22Rv1 (cell line): ENCODE results near the gene AMOTL2.
A peak's percentile ranks its signal among the peaks of the same experiment; 100 is the strongest.

ENCODE experiments used
- H3K27ac ChIP-seq: fragments of 450-650 bp; 2 replicates; pipeline ENCODE4 v1.5.1; 2017
- CTCF ChIP-seq: fragments of 450-650 bp; IDR thresholded peaks from 2 replicates; pipeline ENCODE4 v1.5.1; 2017; ENCODE audit warnings: mild to moderate bottlenecking
- ZFX ChIP-seq: fragments of 450-650 bp; IDR thresholded peaks from 2 replicates; pipeline ENCODE4 v1.6.1; 2017; ENCODE audit warnings: antibody characterized with exemption, borderline replicate concordance

AMOTL2 gene

GRCh38 chr3:134369861-134370596, 4.2 kb downstream of the AMOTL2 start:
- no peak overlapping the region for H3K27ac ChIP-seq
- no peak for TF ChIP-seq CTCF
- TF ChIP-seq ZFX: no peak

- H3K27ac ChIP-seq: no peak overlapping the region
- TF ChIP-seq CTCF (no peak), ZFX (no peak)
Measured at GRCh38 chr3:134369231-134369741, 5.0 kb downstream of the AMOTL2 start.

GRCh38 chr3:134368751-134369105, 5.5 kb downstream of the AMOTL2 start:
- TF ChIP-seq ZFX (no peak), CTCF (no peak)
- no peak overlapping the region for H3K27ac ChIP-seq

- no peak for TF ChIP-seq ZFX
- TF ChIP-seq CTCF: no peak
- no peak overlapping the region for H3K27ac ChIP-seq
Measured at GRCh38 chr3:134367869-134368750, 6.1 kb downstream of the AMOTL2 start.

- TF ChIP-seq ZFX (no peak), CTCF (peak; percentile 7; the same call in 1 of the 2 replicates)
- no peak overlapping the region for H3K27ac ChIP-seq
Measured at GRCh38 chr3:134366928-134367811, 7.1 kb downstream of the AMOTL2 start.

GRCh38 chr3:134366221-134366927, 7.9 kb downstream of the AMOTL2 start:
- no peak overlapping the region for H3K27ac ChIP-seq
- no peak for TF ChIP-seq CTCF
- no peak for TF ChIP-seq ZFX
